ENCODE results near the gene EIF1AX.
"Not testable (repeated sequence)": the region's sequence is repeated elsewhere in the genome, so short reads cannot be mapped to it uniquely, and the experiment has no call there.

EIF1AX gene

DNA sequence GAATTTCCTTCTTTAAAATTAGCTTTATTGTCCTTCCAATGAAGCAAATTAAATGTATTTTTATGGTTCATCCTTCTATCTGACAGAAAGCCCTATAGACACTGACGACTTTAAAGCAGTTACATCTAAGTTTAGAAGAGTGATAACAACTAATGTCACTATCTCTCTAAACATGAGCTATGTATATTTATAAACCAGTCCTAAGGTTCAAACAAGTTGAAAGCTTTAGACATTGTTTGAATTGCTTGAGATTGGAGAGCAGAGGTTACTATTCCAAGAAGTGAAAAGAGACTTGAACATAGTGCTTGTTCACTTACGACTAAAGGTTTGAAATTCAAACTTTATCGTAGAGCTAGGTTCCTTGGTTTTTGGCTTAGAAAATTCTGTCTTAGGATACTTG is 30.2 kb upstream of the EIF1AX start:
- TF ChIP-seq, protein P1, sequence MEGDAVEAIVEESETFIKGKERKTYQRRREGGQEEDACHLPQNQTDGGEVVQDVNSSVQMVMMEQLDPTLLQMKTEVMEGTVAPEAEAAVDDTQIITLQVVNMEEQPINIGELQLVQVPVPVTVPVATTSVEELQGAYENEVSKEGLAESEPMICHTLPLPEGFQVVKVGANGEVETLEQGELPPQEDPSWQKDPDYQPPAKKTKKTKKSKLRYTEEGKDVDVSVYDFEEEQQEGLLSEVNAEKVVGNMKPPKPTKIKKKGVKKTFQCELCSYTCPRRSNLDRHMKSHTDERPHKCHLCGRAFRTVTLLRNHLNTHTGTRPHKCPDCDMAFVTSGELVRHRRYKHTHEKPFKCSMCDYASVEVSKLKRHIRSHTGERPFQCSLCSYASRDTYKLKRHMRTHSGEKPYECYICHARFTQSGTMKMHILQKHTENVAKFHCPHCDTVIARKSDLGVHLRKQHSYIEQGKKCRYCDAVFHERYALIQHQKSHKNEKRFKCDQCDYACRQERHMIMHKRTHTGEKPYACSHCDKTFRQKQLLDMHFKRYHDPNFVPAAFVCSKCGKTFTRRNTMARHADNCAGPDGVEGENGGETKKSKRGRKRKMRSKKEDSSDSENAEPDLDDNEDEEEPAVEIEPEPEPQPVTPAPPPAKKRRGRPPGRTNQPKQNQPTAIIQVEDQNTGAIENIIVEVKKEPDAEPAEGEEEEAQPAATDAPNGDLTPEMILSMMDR (conservative IDR thresholded peaks at IDR 0.05; ENCODE audit: control insufficient read depth, insufficient read depth, low read depth, low read length), result no peak
- no peak for DNase-seq (ENCODE audit: low read depth)
- H3K4me3 ChIP-seq (ENCODE audit: control insufficient read depth, low read depth, low read length), result no peak overlapping the region

DNA sequence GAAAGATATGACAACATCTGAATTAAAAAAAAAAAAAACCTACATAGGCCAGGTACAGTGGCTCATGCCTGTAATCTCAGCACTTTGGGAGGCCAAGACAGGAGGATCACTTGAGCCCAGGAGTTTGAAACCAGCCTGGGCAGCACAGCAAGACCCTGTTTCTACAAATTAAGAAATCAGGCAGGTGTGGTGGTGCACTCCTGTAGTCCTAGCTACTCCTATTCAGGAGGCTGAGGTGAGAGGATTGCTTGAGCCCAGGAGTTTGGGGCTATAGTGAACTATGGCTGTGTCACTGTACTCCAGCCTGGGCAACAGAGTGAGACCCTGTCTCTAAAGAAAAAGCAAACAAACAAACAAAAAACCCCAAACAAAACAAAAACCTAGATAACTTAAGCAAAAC is 20.9 kb upstream of the EIF1AX start:
- H3K4me3 ChIP-seq (ENCODE audit: control insufficient read depth, low read depth, low read length); DNase-seq (ENCODE audit: low read depth): not testable (repeated sequence)

DNA sequence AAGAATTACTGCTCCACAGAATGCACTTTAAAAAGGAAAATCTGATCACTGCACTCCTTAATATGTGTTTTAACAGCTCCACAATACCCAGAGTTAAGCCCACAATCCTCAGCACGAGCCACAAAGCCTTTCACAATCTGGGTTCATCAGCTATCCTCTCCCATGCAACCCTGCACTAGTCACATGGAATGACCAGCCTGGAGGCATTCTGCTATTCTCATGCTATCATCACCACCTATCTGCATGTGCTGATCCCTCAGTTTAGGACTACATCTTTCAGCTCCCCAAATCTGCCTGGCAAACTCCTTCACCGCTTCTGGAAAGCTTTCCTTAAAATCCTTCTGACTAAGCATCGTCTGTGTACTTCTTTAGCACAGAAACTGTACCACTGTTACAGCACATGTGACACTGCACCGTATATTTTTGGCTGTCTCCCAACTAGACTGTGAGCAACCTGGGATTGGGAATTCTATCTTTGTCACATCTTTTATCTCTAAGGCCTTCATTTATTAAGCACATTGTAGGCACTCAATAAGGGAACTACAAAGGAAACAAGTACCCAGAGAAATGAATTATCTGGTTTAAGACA is 18.3 kb upstream of the EIF1AX start:
- DNase-seq (ENCODE audit: low read depth), result no peak

DNA sequence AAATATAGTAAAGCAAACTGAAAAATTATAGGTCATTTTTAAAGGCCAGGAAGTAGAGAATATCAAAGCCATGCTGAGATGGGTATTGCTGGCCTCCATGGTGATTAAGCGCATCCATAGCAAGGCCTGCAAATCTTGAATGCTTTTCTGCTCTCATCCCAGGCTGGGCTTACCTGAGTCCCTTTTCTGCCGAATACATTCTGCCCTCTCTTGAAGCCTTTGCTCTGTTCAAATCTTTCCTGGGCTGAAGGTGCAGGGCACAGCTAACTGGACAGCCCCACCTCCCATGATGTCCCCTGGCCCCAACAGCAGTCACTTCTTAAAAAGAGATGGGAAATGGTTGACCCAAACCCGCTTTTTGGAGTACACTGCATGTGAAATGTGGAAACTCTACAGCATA is 10.1 kb upstream of the EIF1AX start:
- TF ChIP-seq, protein P1 (conservative IDR thresholded peaks at IDR 0.05; ENCODE audit: control insufficient read depth, insufficient read depth, low read depth, low read length), result no peak
- DNase-seq (ENCODE audit: low read depth), result no peak
- no peak overlapping the region for H3K4me3 ChIP-seq (ENCODE audit: control insufficient read depth, low read depth, low read length)

More for the DNA sequence above, 18.3 kb upstream of the EIF1AX start:
- TF ChIP-seq, protein P1 (conservative IDR thresholded peaks at IDR 0.05; ENCODE audit: control insufficient read depth, insufficient read depth, low read depth, low read length), result no peak
- H3K4me3 ChIP-seq (ENCODE audit: control insufficient read depth, low read depth, low read length), result no peak overlapping the region

DNA sequence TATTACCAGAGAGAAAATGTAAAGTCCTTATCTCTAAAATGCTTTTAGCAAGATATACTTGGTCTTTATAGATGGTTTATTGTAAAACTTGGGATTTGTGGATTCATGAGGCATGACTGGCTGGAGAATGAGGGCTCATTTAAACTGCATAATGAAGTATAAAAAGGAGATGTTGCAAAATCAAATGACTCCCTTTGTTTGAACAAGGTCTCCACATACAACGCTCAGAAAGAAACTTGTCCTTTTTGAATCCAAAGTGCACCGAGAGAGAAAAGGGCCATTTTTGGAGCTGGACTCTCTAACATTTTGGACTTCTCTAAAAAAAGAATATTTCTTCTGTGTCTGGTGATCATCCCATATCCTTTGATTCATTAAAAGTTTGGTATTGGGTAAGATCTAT is 7.7 kb upstream of the EIF1AX start:
- H3K4me3 ChIP-seq (ENCODE audit: control insufficient read depth, low read depth, low read length), result no peak overlapping the region
- TF ChIP-seq, protein P1 (conservative IDR thresholded peaks at IDR 0.05; ENCODE audit: control insufficient read depth, insufficient read depth, low read depth, low read length), result no peak
- no peak for DNase-seq (ENCODE audit: low read depth)

DNA sequence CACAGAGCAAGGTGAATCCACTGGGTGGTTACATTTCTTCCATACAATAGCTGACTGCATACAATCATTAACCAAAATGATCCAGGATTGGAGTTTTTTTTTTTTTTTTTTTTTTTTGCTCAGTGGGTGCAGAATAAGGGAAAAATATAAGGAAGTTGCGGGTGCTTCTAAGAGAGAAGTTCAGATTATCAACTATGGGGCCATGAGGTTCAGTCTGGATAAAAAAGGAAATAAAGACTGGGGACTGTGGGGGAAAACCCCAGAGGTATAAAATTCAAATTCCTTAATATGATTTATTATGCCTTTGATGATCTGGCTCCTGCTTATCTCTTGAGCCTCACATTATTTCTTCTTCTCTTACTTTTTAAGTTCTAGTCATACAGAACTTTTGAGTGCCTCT is 5.9 kb upstream of the EIF1AX start:
- TF ChIP-seq, protein P1 (conservative IDR thresholded peaks at IDR 0.05; ENCODE audit: control insufficient read depth, insufficient read depth, low read depth, low read length), result no peak
- H3K4me3 ChIP-seq (ENCODE audit: control insufficient read depth, low read depth, low read length), result no peak overlapping the region
- DNase-seq (ENCODE audit: low read depth), result no peak

DNA sequence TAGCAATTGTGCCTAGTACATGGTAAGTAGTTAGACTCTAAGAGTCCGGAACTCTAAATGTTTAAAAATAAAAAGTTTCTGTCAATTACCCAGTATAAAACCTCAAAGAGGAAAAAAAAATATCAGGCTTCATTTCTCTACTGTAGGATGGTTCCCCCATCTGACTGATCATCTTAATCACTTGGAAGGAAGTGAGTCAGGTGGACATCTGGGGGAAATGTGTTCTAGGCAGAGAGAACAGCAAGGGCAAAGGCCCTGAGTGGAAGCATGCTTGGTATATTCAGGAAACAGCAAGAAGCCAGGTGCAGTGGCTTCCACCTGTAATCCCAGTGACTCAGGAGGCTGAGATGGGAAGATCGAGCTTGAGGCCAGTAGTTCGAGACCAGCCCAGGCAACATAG is 2.9 kb upstream of the EIF1AX start:
- TF ChIP-seq, protein P1 (conservative IDR thresholded peaks at IDR 0.05; ENCODE audit: control insufficient read depth, insufficient read depth, low read depth, low read length), result no peak
- DNase-seq (ENCODE audit: low read depth), result peak; percentile 88
- no peak overlapping the region for H3K4me3 ChIP-seq (ENCODE audit: control insufficient read depth, low read depth, low read length)
